Neutrophil (primary cell): ENCODE results near the gene YES1.

ENCODE experiments used
- H3K27ac ChIP-seq: fragments of 200-600 bp; sonication (generic); 2 replicates; pipeline ENCODE4 v1.5.1; 2016; ENCODE audit warnings: mild to moderate bottlenecking, moderate library complexity
- H3K27me3 ChIP-seq: fragments of 200-600 bp; sonication (generic); 2 replicates; pipeline ENCODE4 v1.6.0; 2016; ENCODE audit warnings: mild to moderate bottlenecking
- H3K36me3 ChIP-seq: fragments of 200-600 bp; sonication (generic); 2 replicates; pipeline ENCODE4 v1.5.1; 2017
- H3K4me1 ChIP-seq, 2 experiments: fragments of 200-600 bp in 1 of 2; sonication (generic) in 1 of 2; 1 replicate in 1 of 2; 2 replicates in 1 of 2; pipeline versions ENCODE4 v1.5.1 to v1.6.1; 2013 to 2016; ENCODE audit warnings: low read depth in 1 of 2, low read length in 1 of 2, mild to moderate bottlenecking in 1 of 2, moderate library complexity in 1 of 2; ENCODE audit not compliant: control insufficient read depth in 1 of 2, insufficient read depth in 1 of 2
- H3K4me3 ChIP-seq, 2 experiments: fragments of 200-600 bp in 1 of 2; sonication (generic) in 1 of 2; 1 replicate in 1 of 2; 2 replicates in 1 of 2; pipeline ENCODE4 v1.5.1; 2013 to 2016; ENCODE audit warnings: low read depth in 1 of 2, low read length in 1 of 2, mild to moderate bottlenecking in 1 of 2, moderate library complexity in 1 of 2
- H3K9me3 ChIP-seq: fragments of 200-600 bp; sonication (generic); 2 replicates; pipeline ENCODE4 v1.5.1; 2016
- CTCF ChIP-seq: fragments of 200-600 bp; sonication (generic); IDR thresholded peaks from 2 replicates; pipeline ENCODE4 v1.5.1; 2016; ENCODE audit warnings: antibody characterized with exemption

The YES1 gene

GRCh38 chr18:697012-697411, 115.0 kb downstream of the YES1 start:
- Histone ChIP-seq H3K9me3 (no peaks in the 10 kb centered on the region), H3K27ac (no peak overlapping the region), H3K4me3 (no peak overlapping the region), H3K4me1 (no peaks in the 10 kb centered on the region), H3K36me3 (peaks cover 9% of the 10 kb centered on the region), H3K27me3 (no peaks in the 10 kb centered on the region)
- TF ChIP-seq CTCF, result no peak

- H3K27ac ChIP-seq, result no peak overlapping the region
- H3K36me3 ChIP-seq, result peaks cover 9% of the 10 kb centered on the region
- no peak for TF ChIP-seq CTCF
These were observed 118.4 kb downstream of the YES1 start for GRCh38 chr18:693466-694187.

GRCh38 chr18:692824-693223, 119.2 kb downstream of the YES1 start:
- H3K27me3 ChIP-seq, result no peaks in the 10 kb centered on the region
- no peaks in the 10 kb centered on the region for H3K9me3 ChIP-seq
- H3K4me3 ChIP-seq, result no peak overlapping the region
- H3K36me3 ChIP-seq, result peaks cover 9% of the 10 kb centered on the region
- peaks cover 3 to 11% of the 10 kb centered on the region in 2 experiments for H3K4me1 ChIP-seq
- no peak for TF ChIP-seq CTCF
- no peak overlapping the region for H3K27ac ChIP-seq

More at GRCh38 chr18:693466-694187, 118.4 kb downstream of the YES1 start:
- H3K4me3 ChIP-seq, result no peak overlapping the region
- H3K27me3 ChIP-seq, result no peaks in the 10 kb centered on the region
- peaks cover 0 to 6% of the 10 kb centered on the region in 2 experiments for H3K4me1 ChIP-seq
- no peaks in the 10 kb centered on the region for H3K9me3 ChIP-seq

- no peak overlapping the region for H3K27ac ChIP-seq
- H3K27me3 ChIP-seq, result no peaks in the 10 kb centered on the region
- H3K9me3 ChIP-seq, result no peaks in the 10 kb centered on the region
- H3K4me1 ChIP-seq, result peaks cover 3 to 11% of the 10 kb centered on the region in 2 experiments
- H3K36me3 ChIP-seq, result peaks cover 4% of the 10 kb centered on the region
- TF ChIP-seq CTCF, result no peak
- H3K4me3 ChIP-seq, result no peak overlapping the region
These were observed 123.7 kb downstream of the YES1 start for GRCh38 chr18:688323-688722.

- TF ChIP-seq CTCF, result no peak
- peaks cover 11% of the 10 kb centered on the region for H3K36me3 ChIP-seq
- no peak overlapping the region for H3K27ac ChIP-seq
- peaks cover 3 to 11% of the 10 kb centered on the region in 2 experiments for H3K4me1 ChIP-seq
- H3K9me3 ChIP-seq, result no peaks in the 10 kb centered on the region
- no peak overlapping the region for H3K4me3 ChIP-seq
- H3K27me3 ChIP-seq, result no peaks in the 10 kb centered on the region
These were observed 125.5 kb downstream of the YES1 start for GRCh38 chr18:686339-687111.
